Nephron (organoid): ENCODE measurements around the gene SGK1.

Source experiments
- H3K27ac Mint-ChIP-seq, 3 experiments: 2 replicates each; pipeline ENCODE4 v1.8.0; 2020; ENCODE audit warnings: mixed read lengths in 3 of 3, mild to moderate bottlenecking in 2 of 3, moderate library complexity in 1 of 3
- H3K27me3 Mint-ChIP-seq: 2 replicates; pipeline ENCODE4 v1.8.0; 2021; ENCODE audit warnings: low read depth, mild to moderate bottlenecking, moderate library complexity, mixed read lengths
- H3K36me3 Mint-ChIP-seq: 2 replicates; pipeline ENCODE4 v1.8.0; 2020; ENCODE audit warnings: low read depth, mixed read lengths
- H3K4me1 Mint-ChIP-seq: 2 replicates; pipeline ENCODE4 v1.8.0; 2020; ENCODE audit warnings: mixed read lengths
- H3K4me3 Mint-ChIP-seq, 3 experiments: 2 replicates each; pipeline ENCODE4 v1.8.0; 2020; ENCODE audit warnings: mild to moderate bottlenecking in 3 of 3, mixed read lengths in 3 of 3, moderate library complexity in 2 of 3
- H3K9me3 Mint-ChIP-seq: 2 replicates; pipeline ENCODE4 v1.8.0; 2020; ENCODE audit warnings: mixed read lengths
- TF ChIP-seq, protein P1 (sequence below), 3 experiments: fragments of 200-600 bp; sonication (generic); IDR thresholded peaks; one replicate each; pipeline ENCODE4 v1.5.0; 2021; ENCODE audit warnings: antibody characterized with exemption in 3 of 3; ENCODE audit not compliant: unreplicated experiment in 3 of 3

The SGK1 gene

GRCh38 chr6:134318974-134319281, 1.0 kb upstream of the SGK1 start:
- peaks cover 45% of the 10 kb centered on the region for H3K27me3 Mint-ChIP-seq
- no peaks in the 10 kb centered on the region for H3K36me3 Mint-ChIP-seq
- peak overlapping the region; percentile 33 to 53 (median 50) for H3K4me3 Mint-ChIP-seq

DNA sequence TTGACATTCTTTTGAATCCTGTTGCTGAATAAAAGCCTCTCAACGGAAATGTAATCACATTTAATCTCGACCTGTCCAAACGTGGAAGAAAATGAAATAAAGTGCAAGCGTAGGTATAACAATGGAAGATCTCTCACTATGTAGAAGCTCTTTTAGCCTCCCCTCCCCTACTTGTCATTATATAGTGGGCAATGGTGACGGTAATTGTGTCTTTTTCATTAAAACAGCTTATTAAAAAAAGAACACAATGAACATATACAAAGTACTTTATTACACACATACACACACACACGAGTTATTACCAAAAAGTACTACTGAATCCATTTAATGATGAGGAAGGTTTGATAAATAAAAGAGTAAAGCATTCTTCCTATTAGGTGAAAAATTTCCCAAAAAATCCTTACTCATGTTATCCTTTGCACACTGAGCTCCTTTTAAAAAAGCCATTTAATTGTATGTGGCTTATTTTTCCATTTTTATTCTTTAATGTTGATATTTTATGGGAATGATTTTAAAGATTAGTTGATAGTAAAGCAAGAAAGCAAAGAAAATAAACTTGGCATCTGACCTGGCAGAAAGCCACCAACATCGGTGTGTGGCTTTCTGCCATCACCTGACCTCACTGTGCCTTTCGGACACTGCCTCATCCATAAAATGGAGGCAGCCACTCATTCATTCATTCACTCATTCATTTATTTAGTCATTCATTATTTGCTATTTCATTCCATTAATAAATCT, 493 bp upstream of the SGK1 start:
- TF ChIP-seq, protein P1, sequence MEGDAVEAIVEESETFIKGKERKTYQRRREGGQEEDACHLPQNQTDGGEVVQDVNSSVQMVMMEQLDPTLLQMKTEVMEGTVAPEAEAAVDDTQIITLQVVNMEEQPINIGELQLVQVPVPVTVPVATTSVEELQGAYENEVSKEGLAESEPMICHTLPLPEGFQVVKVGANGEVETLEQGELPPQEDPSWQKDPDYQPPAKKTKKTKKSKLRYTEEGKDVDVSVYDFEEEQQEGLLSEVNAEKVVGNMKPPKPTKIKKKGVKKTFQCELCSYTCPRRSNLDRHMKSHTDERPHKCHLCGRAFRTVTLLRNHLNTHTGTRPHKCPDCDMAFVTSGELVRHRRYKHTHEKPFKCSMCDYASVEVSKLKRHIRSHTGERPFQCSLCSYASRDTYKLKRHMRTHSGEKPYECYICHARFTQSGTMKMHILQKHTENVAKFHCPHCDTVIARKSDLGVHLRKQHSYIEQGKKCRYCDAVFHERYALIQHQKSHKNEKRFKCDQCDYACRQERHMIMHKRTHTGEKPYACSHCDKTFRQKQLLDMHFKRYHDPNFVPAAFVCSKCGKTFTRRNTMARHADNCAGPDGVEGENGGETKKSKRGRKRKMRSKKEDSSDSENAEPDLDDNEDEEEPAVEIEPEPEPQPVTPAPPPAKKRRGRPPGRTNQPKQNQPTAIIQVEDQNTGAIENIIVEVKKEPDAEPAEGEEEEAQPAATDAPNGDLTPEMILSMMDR (IDR thresholded peaks at IDR 0.05; ENCODE audit: unreplicated experiment in 3 of 3), result no peak
- Mint-ChIP-seq H3K36me3 (no peaks in the 10 kb centered on the region), H3K27ac (no peak overlapping the region), H3K4me3 (peak overlapping the region; percentile 77 to 82 (median 81)), H3K9me3 (no peaks in the 10 kb centered on the region), H3K4me1 (peaks cover 15% of the 10 kb centered on the region), H3K27me3 (peaks cover 45% of the 10 kb centered on the region)

More at GRCh38 chr6:134318974-134319281, 1.0 kb upstream of the SGK1 start:
- H3K27ac Mint-ChIP-seq, result no peak overlapping the region
- TF ChIP-seq, protein P1 (IDR thresholded peaks at IDR 0.05; ENCODE audit: unreplicated experiment in 3 of 3), result no peak
- no peaks in the 10 kb centered on the region for H3K9me3 Mint-ChIP-seq
- H3K4me1 Mint-ChIP-seq, result peaks cover 15% of the 10 kb centered on the region

GRCh38 chr6:134316733-134317431, 1.0 kb downstream of the SGK1 start:
- TF ChIP-seq, protein P1 (IDR thresholded peaks at IDR 0.05; ENCODE audit: unreplicated experiment in 3 of 3), result no peak
- peaks cover 52% of the 10 kb centered on the region for H3K27me3 Mint-ChIP-seq
- H3K4me1 Mint-ChIP-seq, result peaks cover 15% of the 10 kb centered on the region
- H3K9me3 Mint-ChIP-seq, result no peaks in the 10 kb centered on the region
- peak overlapping the region; percentile 77 to 82 (median 81) for H3K4me3 Mint-ChIP-seq
- no peak overlapping the region for H3K27ac Mint-ChIP-seq
- no peaks in the 10 kb centered on the region for H3K36me3 Mint-ChIP-seq

- Mint-ChIP-seq H3K36me3 (no peaks in the 10 kb centered on the region), H3K4me1 (peaks cover 15% of the 10 kb centered on the region), H3K4me3 (peak overlapping the region; percentile 45 to 59 (median 52)), H3K27me3 (peaks cover 55% of the 10 kb centered on the region), H3K27ac (no peak overlapping the region), H3K9me3 (no peaks in the 10 kb centered on the region)
- TF ChIP-seq, protein P1 (IDR thresholded peaks at IDR 0.05; ENCODE audit: unreplicated experiment in 3 of 3), result no peak
Measured at GRCh38 chr6:134315974-134316441, 1.9 kb downstream of the SGK1 start.

DNA sequence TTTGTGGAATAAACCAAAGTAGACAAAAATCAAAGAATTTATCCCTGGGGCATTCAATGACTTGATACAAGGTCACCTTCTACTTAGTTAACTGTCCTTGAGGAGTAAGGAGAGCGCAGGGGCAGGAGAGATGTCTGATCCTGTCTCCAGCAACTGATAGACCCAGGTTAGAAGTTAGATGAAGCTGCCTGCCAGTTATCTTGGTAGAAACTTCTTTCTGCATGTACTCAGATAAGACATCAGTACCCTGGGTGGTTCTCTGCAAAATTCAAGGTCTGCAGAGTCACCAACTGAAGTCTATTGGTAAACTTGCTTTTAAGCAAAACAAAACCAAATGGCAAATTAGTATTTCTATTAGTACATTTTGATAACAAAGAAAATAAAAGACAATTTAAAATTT, 2.7 kb downstream of the SGK1 start:
- Mint-ChIP-seq H3K27me3 (peaks cover 55% of the 10 kb centered on the region), H3K4me1 (peaks cover 15% of the 10 kb centered on the region), H3K27ac (no peak overlapping the region), H3K36me3 (no peaks in the 10 kb centered on the region), H3K9me3 (no peaks in the 10 kb centered on the region), H3K4me3 (no peak overlapping the region)
- TF ChIP-seq, protein P1 (IDR thresholded peaks at IDR 0.05; ENCODE audit: unreplicated experiment in 3 of 3), result no peak
